K562 (cell line): Measurements from ENCODE around the gene EFNA2. TPM values are rescaled to one million over a fixed set of nuclear protein-coding genes. Genes with fewer than 3 reads are reported as not detected.

Experiments used
- BRCA1 ChIP-seq, 2 experiments: fragments of 450-650 bp in 1 of 2; sonication (generic) in 1 of 2; formaldehyde crosslinking in 1 of 2; IDR thresholded peaks; 2 replicates each; pipeline versions ENCODE4 v1.5.0 to v1.6.1; 2017 to 2020; ENCODE audit warnings: mild to moderate bottlenecking in 1 of 2, missing genetic modification reagents in 1 of 2
- FOXJ3 ChIP-seq: sonication (generic); formaldehyde crosslinking; IDR thresholded peaks from 2 replicates; pipeline ENCODE4 v1.4.0; 2020; ENCODE audit warnings: mild to moderate bottlenecking, missing genetic modification reagents
- HMG20B ChIP-seq: fragments of 250-450 bp; sonication (Bioruptor Pico); IDR thresholded peaks from 2 replicates; pipeline ENCODE4 v1.5.0; 2021; ENCODE audit warnings: mild to moderate bottlenecking
- POLR2B ChIP-seq: fragments of 450-650 bp; IDR thresholded peaks from 2 replicates; pipeline ENCODE4 v1.6.1; 2018; ENCODE audit warnings: low read depth; ENCODE audit not compliant: partially characterized antibody
- SFPQ ChIP-seq: fragments of 200-400 bp; formaldehyde crosslinking; IDR thresholded peaks from 2 replicates; pipeline ENCODE4 v1.6.1; 2017; ENCODE audit warnings: mild to moderate bottlenecking, low read depth, low read length, moderate library complexity
- SP1 ChIP-seq: sonication (generic); formaldehyde crosslinking; IDR thresholded peaks from 2 replicates; pipeline ENCODE4 v1.8.1; 2022; ENCODE audit warnings: mild to moderate bottlenecking, missing genetic modification reagents
- SP2 ChIP-seq: IDR thresholded peaks from 2 replicates; pipeline ENCODE4 v1.6.1; 2011; ENCODE audit warnings: mild to moderate bottlenecking, low read depth, low read length, moderate library complexity; ENCODE audit not compliant: poor library complexity, severe bottlenecking; ENCODE audit errors: extremely low read depth
- SREBF2 ChIP-seq: sonication (generic); formaldehyde crosslinking; IDR thresholded peaks from 2 replicates; pipeline ENCODE4 v1.4.0; 2020; ENCODE audit warnings: mild to moderate bottlenecking, missing genetic modification reagents
- XRCC5 ChIP-seq: fragments of 200-400 bp; formaldehyde crosslinking; IDR thresholded peaks from 2 replicates; pipeline ENCODE4 v1.6.1; 2017; ENCODE audit warnings: low read depth, mild to moderate bottlenecking, low read length
- ZNF280A ChIP-seq: fragments of 450-650 bp; IDR thresholded peaks from 2 replicates; pipeline ENCODE4 v1.6.1; 2018; ENCODE audit warnings: mild to moderate bottlenecking, low read depth; ENCODE audit not compliant: partially characterized antibody
- polyA plus RNA-seq, 8 experiments: library from polyadenylated mRNA; depleted of rRNA in 4 of 8; stranded (reverse) in 5 of 8; unstranded in 3 of 8; fragments of >200 nt; fragmentation: Nextera tagmentation in 2 of 8; fragmentation: Illumina TruSeq in 1 of 8; extraction: Ambion mirVana in 2 of 8; extraction: Trizol in 1 of 8; gene quantifications; 2 replicates each; pipeline versions ENCODE4 v1.2.1 to v1.2.3, GENCODE V29; 2011 to 2014; ENCODE audit warnings: inconsistent platforms in 1 of 8, missing spikeins in 1 of 8
- total RNA-seq, 7 experiments: library from RNA; depleted of rRNA in 6 of 7; stranded (reverse); fragments of >200 nt in 6 of 7; fragmentation: Illumina TruSeq in 2 of 7; extraction: Trizol in 2 of 7; gene quantifications; 2 replicates each; pipeline versions ENCODE4 v1.2.1 to v1.2.3, GENCODE V29; 2011 to 2021; ENCODE audit warnings: low replicate concordance in 1 of 7
- TF ChIP-seq, protein P1 (sequence below), 2 experiments: fragments of 450-650 bp; IDR thresholded peaks; 2 replicates each; pipeline ENCODE4 v1.6.1; 2016; ENCODE audit warnings: mild to moderate bottlenecking in 2 of 2, borderline replicate concordance in 1 of 2, low read depth in 1 of 2, moderate library complexity in 1 of 2

The EFNA2 gene
- total and polyA plus RNA-seq, 9 of the 15 experiments (the other 6 are each of a cell fraction or from before 2014, with no cell fraction given), result 0.11 to 0.44 (median 0.15) TPM; not detected in 6

DNA sequence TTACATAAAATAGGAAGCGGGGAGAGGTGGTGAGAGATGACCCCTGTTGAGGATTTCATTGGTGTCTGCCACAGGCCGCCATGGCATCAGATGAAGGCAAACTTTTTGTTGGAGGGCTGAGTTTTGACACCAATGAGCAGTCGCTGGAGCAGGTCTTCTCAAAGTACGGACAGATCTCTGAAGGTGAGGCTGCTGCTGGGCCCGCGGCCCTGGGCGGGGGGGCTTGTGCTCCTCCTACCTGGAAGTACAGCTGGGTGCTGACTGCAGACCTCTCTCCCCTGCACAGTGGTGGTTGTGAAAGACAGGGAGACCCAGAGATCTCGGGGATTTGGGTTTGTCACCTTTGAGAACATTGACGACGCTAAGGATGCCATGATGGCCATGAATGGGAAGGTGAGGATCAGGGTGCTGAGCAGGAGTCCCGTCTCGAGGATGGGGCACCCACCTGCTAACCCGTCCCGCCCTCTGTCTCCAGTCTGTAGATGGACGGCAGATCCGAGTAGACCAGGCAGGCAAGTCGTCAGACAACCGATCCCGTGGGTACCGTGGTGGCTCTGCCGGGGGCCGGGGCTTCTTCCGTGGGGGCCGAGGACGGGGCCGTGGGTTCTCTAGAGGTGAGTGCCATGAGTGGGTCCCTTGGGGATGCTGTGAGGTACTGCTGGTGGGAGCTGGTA is 14.7 kb upstream of the EFNA2 start (continued):
- TF ChIP-seq, protein P1, sequence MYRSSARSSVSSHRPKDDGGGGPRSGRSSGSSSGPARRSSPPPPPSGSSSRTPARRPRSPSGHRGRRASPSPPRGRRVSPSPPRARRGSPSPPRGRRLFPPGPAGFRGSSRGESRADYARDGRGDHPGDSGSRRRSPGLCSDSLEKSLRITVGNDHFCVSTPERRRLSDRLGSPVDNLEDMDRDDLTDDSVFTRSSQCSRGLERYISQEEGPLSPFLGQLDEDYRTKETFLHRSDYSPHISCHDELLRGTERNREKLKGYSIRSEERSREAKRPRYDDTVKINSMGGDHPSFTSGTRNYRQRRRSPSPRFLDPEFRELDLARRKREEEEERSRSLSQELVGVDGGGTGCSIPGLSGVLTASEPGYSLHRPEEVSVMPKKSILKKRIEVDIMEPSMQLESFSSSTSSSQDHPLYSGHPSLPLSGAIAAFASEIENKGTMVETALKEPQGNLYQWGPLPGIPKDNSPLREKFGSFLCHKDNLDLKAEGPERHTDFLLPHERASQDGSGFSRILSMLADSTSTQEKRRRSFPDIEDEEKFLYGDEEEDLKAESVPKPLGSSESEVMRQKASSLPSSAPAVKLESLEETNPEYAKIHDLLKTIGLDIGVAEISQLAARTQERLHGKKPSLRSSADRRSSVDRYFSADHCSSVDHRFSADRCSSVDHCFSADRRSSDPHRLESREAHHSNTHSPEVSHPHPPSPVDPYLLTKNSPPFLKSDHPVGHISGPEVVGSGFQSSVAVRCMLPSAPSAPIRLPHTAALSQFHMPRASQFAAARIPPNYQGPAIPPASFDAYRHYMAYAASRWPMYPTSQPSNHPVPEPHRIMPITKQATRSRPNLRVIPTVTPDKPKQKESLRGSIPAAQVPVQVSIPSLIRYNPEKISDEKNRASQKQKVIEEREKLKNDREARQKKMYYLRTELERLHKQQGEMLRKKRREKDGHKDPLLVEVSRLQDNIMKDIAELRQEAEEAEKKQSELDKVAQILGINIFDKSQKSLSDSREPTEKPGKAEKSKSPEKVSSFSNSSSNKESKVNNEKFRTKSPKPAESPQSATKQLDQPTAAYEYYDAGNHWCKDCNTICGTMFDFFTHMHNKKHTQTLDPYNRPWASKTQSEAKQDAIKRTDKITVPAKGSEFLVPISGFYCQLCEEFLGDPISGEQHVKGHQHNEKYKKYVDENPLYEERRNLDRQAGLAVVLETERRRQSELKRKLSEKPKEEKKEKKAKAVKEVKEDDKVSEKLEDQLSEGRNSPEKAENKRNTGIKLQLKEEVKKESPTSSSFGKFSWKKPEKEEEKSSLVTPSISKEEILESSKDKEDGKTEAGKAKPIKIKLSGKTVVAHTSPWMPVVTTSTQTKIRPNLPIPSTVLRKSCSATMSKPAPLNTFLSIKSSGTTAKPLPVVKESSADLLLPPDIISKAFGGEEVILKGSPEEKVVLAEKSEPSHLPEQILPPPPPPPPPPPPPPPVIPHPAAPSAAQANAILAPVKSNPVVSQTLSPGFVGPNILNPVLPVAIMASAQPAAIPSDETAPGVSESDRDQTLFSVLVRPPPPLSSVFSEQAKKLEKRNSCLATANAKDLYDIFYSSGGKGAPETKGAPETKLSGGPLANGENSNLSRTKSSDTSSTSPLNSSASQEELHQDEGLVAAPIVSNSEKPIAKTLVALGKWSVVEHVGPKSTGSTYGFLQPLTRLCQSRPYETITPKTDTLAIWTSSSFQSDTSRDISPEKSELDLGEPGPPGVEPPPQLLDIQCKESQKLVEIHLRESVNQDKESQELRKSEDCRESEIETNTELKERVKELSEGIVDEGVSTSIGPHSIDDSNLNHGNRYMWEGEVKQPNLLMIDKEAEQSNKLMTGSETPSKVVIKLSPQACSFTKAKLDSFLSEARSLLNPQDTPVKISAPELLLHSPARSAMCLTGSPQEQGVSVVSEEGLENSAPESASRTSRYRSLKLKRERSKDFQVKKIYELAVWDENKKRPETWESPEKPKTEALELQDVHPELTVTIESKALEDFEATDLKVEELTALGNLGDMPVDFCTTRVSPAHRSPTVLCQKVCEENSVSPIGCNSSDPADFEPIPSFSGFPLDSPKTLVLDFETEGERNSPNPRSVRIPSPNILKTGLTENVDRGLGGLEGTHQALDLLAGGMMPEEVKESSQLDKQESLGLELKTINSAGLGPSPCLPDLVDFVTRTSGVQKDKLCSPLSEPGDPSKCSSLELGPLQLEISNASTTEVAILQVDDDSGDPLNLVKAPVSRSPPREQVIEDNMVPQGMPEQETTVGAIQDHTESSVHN (IDR thresholded peaks at IDR 0.05; ENCODE audit: borderline replicate concordance in 1 of 2, low read depth in 1 of 2), result no peak
- TF ChIP-seq SP2, result no peak
- no peak for TF ChIP-seq SFPQ
- TF ChIP-seq ZNF280A, result no peak
- TF ChIP-seq FOXJ3 (CRISPR knock-in tag), result no peak
- no peak for TF ChIP-seq SREBF2 (CRISPR knock-in tag)
- no peak for TF ChIP-seq HMG20B (CRISPR knock-in tag)
- TF ChIP-seq BRCA1 (IDR thresholded peaks at IDR 0.05), result no peak
- 0 out of 2 replicates have a peak, but pooled peaks have one; percentile 51 for TF ChIP-seq BRCA1 (CRISPR knock-in tag; IDR thresholded peaks at IDR 0.05)
- 0 out of 2 replicates have a peak, but pooled peaks have one; percentile 56 for TF ChIP-seq SP1 (CRISPR knock-in tag)
- no peak for TF ChIP-seq XRCC5
- peak; percentile 11 for TF ChIP-seq POLR2B
